Tibial artery (tissue), 4 donors: ENCODE results near the gene GALNT16.
"Not testable (repeated sequence)": the region's sequence is repeated elsewhere in the genome, so short reads cannot be mapped to it uniquely, and the experiment has no call there.

Experiments
- DNase-seq, 2 donors: peaks; one replicate each; pipeline ENCODE4 v3.0.0-alpha.2; 2019
- H3K27ac ChIP-seq, 2 donors: fragments of 200-600 bp; sonication (generic) in 1 of 2; 1 replicate in 1 of 2; 2 replicates in 1 of 2; pipeline ENCODE4 v1.5.1; 2018 to 2019; ENCODE audit warnings: mild to moderate bottlenecking in 1 of 2
- H3K27me3 ChIP-seq, 2 donors: fragments of 200-600 bp; sonication (generic) in 1 of 2; one replicate each; pipeline versions ENCODE4 v1.5.1 to v1.6.0; 2016 to 2019
- H3K36me3 ChIP-seq, 3 donors: fragments of 200-600 bp; sonication (generic) in 2 of 3; one replicate each; pipeline ENCODE4 v1.5.1; 2016 to 2019; ENCODE audit warnings: mild to moderate bottlenecking in 2 of 3
- H3K4me1 ChIP-seq, 4 donors: fragments of 200-600 bp; sonication (generic) in 2 of 4; 1 replicate in 3 of 4; 2 replicates in 1 of 4; pipeline ENCODE4 v1.5.1; 2016 to 2019
- H3K4me3 ChIP-seq, 2 donors: fragments of 200-600 bp; sonication (generic) in 1 of 2; 1 replicate in 1 of 2; 2 replicates in 1 of 2; pipeline ENCODE4 v1.5.1; 2018 to 2019; ENCODE audit warnings: mild to moderate bottlenecking in 2 of 2
- H3K9me3 ChIP-seq, 3 donors: fragments of 200-600 bp; sonication (generic) in 1 of 3; one replicate each; pipeline ENCODE4 v1.5.1; 2016 to 2019
- intact Hi-C: fragments of 100-400 bp; cut with DNase I; formaldehyde crosslinking; loops from one replicate; pipeline ENCODE4 v1.15.0; 2023; ENCODE audit warnings: low total_unique reads
- TF ChIP-seq, protein P1 (sequence below), 2 experiments: fragments of 200-600 bp in 1 of 2; fragments of 450-650 bp in 1 of 2; IDR thresholded peaks; one replicate each; pipeline ENCODE4 v1.5.1; 2017 to 2019; ENCODE audit warnings: antibody characterized with exemption in 2 of 2, mild to moderate bottlenecking in 1 of 2, moderate library complexity in 1 of 2

Gene GALNT16

DNA sequence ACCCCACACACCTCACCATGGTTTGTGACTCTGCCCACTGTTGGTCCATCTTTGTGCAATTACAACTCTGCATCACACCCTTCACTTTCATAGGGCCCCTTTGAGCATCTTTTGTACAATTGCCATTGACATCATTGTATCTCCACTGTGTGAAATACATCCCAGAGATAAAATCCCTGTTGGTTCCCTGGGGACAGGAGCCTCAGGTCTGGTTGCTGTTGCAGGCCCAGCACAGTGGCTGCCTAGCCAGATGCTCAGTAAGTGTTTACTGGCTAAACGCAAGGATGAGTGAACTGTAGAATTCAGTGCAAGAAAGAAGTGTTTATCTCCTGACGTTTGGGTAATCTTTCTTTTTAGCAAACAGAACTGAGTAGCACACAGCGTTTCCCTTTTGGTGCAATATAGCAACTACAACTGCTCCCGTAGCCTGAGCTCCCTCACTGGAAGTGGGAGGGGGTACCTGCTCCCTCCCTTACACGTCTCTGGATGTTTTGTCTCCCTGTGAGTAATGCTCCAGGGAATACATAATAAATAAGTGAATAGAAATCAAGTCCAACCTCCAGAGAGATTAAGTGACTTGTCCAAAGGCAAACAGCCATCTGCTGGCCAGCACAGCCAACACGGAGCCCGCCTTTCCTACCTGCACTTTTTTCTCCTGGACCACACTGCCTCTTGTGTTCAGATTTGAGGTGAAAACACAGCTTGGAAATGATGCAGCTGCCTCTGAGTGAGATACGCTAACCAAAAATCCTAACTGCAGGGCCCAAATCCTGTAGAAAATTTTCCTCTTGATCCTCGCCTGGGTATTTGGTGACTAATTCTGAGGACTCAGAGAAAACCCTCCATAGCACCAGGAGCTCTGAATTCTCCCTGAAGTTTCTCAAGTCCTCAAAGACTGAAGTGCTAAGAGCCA, 27.4 kb downstream of the GALNT16 start:
- Histone ChIP-seq H3K36me3 (no peaks in the 10 kb centered on the region), H3K4me3 (no peak overlapping the region), H3K27ac (peak overlapping the region; percentile 14 to 57), H3K27me3 (no peaks in the 10 kb centered on the region), H3K9me3 (no peaks in the 10 kb centered on the region), H3K4me1 (peaks cover 0 to 20% (median 11%) of the 10 kb centered on the region in 4 donors)
- peak in 1 of 2 donors; percentile 59 for DNase-seq
- intact Hi-C loops = loop anchor here (5.0 kb wide), 1 partner anchor 35 kb away; no protein-coding TSS in a partner anchor
- TF ChIP-seq, protein P1, sequence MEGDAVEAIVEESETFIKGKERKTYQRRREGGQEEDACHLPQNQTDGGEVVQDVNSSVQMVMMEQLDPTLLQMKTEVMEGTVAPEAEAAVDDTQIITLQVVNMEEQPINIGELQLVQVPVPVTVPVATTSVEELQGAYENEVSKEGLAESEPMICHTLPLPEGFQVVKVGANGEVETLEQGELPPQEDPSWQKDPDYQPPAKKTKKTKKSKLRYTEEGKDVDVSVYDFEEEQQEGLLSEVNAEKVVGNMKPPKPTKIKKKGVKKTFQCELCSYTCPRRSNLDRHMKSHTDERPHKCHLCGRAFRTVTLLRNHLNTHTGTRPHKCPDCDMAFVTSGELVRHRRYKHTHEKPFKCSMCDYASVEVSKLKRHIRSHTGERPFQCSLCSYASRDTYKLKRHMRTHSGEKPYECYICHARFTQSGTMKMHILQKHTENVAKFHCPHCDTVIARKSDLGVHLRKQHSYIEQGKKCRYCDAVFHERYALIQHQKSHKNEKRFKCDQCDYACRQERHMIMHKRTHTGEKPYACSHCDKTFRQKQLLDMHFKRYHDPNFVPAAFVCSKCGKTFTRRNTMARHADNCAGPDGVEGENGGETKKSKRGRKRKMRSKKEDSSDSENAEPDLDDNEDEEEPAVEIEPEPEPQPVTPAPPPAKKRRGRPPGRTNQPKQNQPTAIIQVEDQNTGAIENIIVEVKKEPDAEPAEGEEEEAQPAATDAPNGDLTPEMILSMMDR (IDR thresholded peaks at IDR 0.05) = no peak

DNA sequence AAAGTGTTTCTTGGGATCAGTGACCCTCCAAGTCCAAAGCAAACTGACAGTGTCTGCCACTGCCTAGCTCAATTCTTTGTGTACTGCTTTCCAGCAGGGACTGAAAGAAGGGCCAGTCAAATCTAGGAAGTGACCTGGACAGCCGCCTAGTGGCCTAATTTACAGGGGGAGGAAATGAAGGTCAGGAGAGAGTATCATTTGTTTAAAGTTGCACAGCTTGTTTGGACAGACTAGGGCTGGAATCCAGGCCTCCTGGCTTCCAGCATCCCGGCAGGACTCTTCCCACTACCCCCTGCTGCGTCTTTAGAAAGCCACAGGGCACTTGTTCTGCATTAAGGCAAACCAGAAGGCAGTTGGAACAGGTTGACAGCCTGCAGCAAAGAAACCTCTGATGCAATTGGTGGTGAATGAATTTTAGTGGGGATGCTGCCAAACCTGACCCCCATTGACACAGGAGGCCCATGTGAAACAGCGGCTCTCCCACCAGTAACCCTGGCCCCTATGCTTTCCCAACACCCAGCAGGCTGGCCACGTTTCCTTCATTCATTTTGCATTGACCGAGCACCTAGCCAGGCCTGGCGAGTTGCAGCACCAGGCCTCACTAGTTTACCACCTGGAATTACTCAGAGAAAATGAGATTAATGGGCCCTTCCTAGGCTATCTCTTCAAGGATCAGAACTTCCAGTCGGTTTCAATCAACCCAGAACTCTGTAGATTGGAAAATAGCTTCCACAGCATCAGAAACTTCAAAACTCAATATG, 28.2 kb downstream of the GALNT16 start:
- no peaks in the 10 kb centered on the region for H3K9me3 ChIP-seq
- H3K27me3 ChIP-seq = no peaks in the 10 kb centered on the region
- H3K27ac ChIP-seq = peak overlapping the region; percentile 14 to 57
- H3K4me3 ChIP-seq = no peak overlapping the region
- intact Hi-C loops = loop anchor here (5.0 kb wide), 1 partner anchor 36 kb away; no protein-coding TSS in a partner anchor
- peaks cover 0 to 20% (median 11%) of the 10 kb centered on the region in 4 donors for H3K4me1 ChIP-seq
- DNase-seq = peak; percentile 40 to 69
- TF ChIP-seq, protein P1 (IDR thresholded peaks at IDR 0.05) = peak; percentile 35 to 46
- no peaks in the 10 kb centered on the region for H3K36me3 ChIP-seq

DNA sequence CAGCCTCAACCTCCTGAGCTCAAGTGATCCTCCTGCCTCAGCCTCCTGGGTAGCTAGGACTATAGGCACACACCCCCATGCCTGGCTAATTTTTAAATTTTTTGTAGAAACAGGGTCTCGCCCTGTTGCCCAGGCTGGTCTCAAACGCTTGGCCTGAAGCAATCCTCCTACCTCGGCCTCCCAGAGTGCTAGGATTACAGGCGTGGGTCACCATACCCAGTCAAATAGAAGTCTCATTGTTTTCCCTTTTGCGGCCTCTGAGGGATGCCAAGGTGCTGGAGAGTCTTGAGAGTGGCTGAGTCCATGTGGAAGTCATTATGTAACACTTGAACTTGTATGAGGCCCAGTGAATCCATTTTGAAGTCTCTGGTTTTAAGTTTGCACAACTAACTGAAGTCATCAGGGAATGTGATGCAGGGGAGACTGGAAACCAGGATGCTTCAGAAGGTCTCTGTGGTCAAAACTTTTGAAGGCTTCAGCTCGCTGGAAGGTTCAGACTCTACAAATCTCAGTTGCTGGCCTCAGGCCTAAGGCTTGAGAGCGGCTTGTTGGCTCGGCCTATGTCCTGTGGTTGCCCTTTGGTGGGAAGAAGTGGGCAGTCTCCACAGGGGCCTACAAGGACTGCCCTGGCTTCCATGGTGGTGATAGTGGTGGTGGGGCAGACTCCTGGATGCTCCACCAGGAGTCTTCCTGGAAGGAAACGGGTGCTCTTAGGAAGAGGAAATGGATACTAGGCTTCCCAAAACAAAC, 29.2 kb downstream of the GALNT16 start:
- H3K27ac ChIP-seq = no peak overlapping the region
- intact Hi-C loops = loop anchor here (5.0 kb wide), 1 partner anchor 37 kb away; no protein-coding TSS in a partner anchor
- peak in 1 of 2 donors; percentile 34 for DNase-seq

DNA sequence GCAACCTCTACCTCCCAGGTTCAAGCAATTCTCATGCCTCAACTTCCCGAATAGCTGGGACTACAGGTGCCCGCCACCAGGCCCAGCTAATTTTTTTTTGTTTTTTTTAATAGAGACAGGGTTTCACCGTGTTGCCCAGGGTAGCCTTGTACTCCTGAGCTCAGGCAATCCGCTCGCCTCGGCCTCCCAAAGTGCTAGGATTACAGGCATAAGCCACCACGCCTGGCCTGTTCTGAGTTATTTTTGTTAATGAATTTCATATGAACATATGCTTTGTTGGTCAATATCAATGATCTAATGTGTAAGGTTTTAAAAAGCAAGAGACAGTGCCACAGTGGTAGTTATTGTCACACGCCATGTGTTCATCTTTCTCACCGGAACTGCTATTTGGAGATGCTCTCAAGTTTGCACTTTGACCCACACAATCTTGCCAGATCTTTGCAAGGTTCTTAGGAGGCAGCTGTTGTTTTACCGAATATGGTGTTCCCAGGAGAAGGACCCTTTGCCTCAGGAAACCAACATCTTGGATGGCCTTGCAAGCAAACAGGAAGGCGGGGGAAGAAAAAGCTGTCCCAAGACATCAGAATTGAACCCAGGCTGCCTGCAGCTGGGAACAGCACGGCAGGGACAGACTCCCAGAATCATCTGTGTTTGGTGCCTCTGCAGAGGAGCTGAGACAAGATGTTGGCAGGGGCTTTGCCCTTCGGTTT, 30.0 kb downstream of the GALNT16 start:
- intact Hi-C loops = loop anchor here (5.0 kb wide), 1 partner anchor 38 kb away; no protein-coding TSS in a partner anchor
- Histone ChIP-seq H3K4me1 (peaks cover 0 to 20% (median 11%) of the 10 kb centered on the region in 4 donors), H3K27me3 (no peaks in the 10 kb centered on the region), H3K9me3 (no peaks in the 10 kb centered on the region), H3K36me3 (no peaks in the 10 kb centered on the region), H3K27ac (no peak overlapping the region), H3K4me3 (no peak overlapping the region)
- peak in 1 of 2 donors; percentile 49 for DNase-seq
- TF ChIP-seq, protein P1 (IDR thresholded peaks at IDR 0.05) = no peak

More for the DNA sequence above, 29.2 kb downstream of the GALNT16 start:
- H3K27me3 ChIP-seq = no peaks in the 10 kb centered on the region
- H3K36me3 ChIP-seq = no peaks in the 10 kb centered on the region
- no peaks in the 10 kb centered on the region for H3K9me3 ChIP-seq
- H3K4me1 ChIP-seq = peaks cover 0 to 20% (median 11%) of the 10 kb centered on the region in 4 donors
- TF ChIP-seq, protein P1 (IDR thresholded peaks at IDR 0.05) = no peak
- no peak overlapping the region for H3K4me3 ChIP-seq

DNA sequence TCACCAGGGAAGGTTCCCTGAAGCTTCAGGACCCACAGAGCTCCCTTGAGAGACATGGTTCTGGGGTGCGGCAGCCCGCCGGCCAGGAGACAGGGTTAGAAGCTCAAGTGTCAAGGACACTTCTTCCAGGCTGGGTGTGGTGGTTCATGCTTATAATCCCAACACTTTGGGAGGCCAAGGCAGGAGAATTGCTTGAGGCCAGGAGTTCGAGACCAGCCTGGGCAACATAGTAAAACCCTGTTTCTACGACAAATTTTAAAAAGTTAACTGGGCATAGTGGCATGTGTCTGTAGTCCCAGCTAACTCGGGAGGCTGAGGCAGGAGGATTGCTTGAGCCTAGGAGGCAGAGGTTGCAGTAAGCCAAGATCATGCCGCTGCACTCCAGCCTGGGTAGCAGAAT, 30.9 kb downstream of the GALNT16 start:
- peaks cover 0 to 20% (median 11%) of the 10 kb centered on the region in 4 donors for H3K4me1 ChIP-seq
- H3K4me3 ChIP-seq, H3K27ac ChIP-seq, H3K9me3 ChIP-seq, H3K27me3 ChIP-seq, intact Hi-C loops, H3K36me3 ChIP-seq: not testable (repeated sequence)
- DNase-seq = peak in 1 of 2 donors; percentile 25
